ENCODE results near the gene CMTM4. TPM values are rescaled to one million over a fixed set of nuclear protein-coding genes. Genes with fewer than 3 reads are reported as not detected.

Gene CMTM4
- total and polyA plus RNA-seq, 2 of the 4 experiments (the other 2 are of a cell fraction), result 9.0 to 14.5 TPM

DNA sequence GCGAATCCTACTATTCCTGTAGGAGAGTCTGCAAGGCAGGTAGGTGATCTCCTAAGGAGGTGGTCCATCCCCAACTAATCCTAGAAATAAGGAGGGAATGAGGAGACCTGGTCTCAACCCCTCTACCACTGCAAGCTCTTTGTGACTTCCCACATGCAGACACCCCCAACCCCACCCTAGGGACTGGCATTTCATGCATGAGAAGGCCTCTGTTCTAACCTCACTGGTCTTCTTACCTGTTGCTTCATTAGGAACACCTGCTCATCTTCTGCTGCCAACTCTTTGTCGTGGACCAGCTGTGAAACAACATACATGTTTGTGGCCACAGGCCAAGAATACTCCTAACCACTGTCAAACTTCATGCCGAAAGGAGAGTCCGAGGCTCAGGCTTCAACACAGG is 32.3 kb upstream of the CMTM4 start:
- H3K9ac ChIP-seq (ENCODE audit: low read depth, low read length), result no peak overlapping the region
- intact Hi-C loops (cut with micrococcal nuclease) (loop anchor here (5.0 kb wide), 1 partner anchor 138 kb away; no protein-coding TSS in a partner anchor), dilution Hi-C loops (cut with HindIII; ENCODE audit: low sequenced_read_pairs, unreplicated experiment) (no loop called here), in situ Hi-C loops (cut with MboI; ENCODE audit: low sequenced_read_pairs) (no loop called here)
- no peak overlapping the region for H3K56ac ChIP-seq (ENCODE audit: extremely low read depth, insufficient read depth, low read length)
- H3K27ac ChIP-seq (ENCODE audit: insufficient read depth, low read length), result no peak overlapping the region
- peaks cover 78% of the 10 kb centered on the region for H3K36me3 ChIP-seq (ENCODE audit: control insufficient read depth, insufficient read depth, low read length)
- no peak overlapping the region for H3K4me2 ChIP-seq (ENCODE audit: low read depth, low read length)
- H4K91ac ChIP-seq (ENCODE audit: insufficient read depth, low read depth, low read length), result no peak overlapping the region
- no peak overlapping the region for H2AK5ac ChIP-seq (ENCODE audit: low read depth, low read length)
- no peak overlapping the region for H2AK9ac ChIP-seq (replicated peaks; ENCODE audit: low read depth, low read length, poor library complexity)
- ChIA-PET CTCF (interaction anchor here (0.6 to 2.9 kb wide), 3 partner anchors 11 to 68 kb away, joined by 5 to 10 read pairs (median 6); no protein-coding TSS in a partner anchor), POLR2A (ENCODE audit: unreplicated experiment) (no interaction called here)
- no peaks in the 10 kb centered on the region; the same call in 1 of the 2 replicates for H3K4me1 ChIP-seq (ENCODE audit: control insufficient read depth, insufficient read depth, low read length)
- H3K9me1 ChIP-seq (ENCODE audit: insufficient read depth, low read length), result no peaks in the 10 kb centered on the region
- no peaks in the 10 kb centered on the region for H3K27me3 ChIP-seq (ENCODE audit: control insufficient read depth, insufficient read depth, low read length)
- H4K20me1 ChIP-seq (ENCODE audit: insufficient read depth, low read length), result peaks cover 20% of the 10 kb centered on the region; the same call in 1 of the 2 replicates
- no peak overlapping the region for H2BK120ac ChIP-seq (ENCODE audit: low read depth, low read length)
- H2AFZ ChIP-seq (replicated peaks; ENCODE audit: low read length, poor library complexity), result no peak overlapping the region
- H3K9me3 ChIP-seq (ENCODE audit: control insufficient read depth, insufficient read depth, low read length), result no peaks in the 10 kb centered on the region
- H2BK5ac ChIP-seq (ENCODE audit: low read depth, low read length, poor library complexity, severe bottlenecking), result no peak overlapping the region
- no peak for ATAC-seq (ENCODE audit: low read depth)
- H4K8ac ChIP-seq (ENCODE audit: low read depth in 2 of 2, low read length in 2 of 2), result no peak overlapping the region
- no peak overlapping the region for H3K14ac ChIP-seq (replicated peaks; ENCODE audit: low read depth, low read length)
- no peak overlapping the region for H2BK20ac ChIP-seq (ENCODE audit: low read depth, low read length)
- WGBS, 2 experiments (ENCODE audit: extremely low coverage in 2 of 2, insufficient read length in 1 of 2), result 43% methylated on average over 1 of the region's 4 CpGs; no CpG with 5 or more reads in 1 of the 2 experiments
- DNase-seq, result no peak
- no peak overlapping the region for H3K23ac ChIP-seq (ENCODE audit: low read depth, low read length)
- TF ChIP-seq FOS (IDR thresholded peaks at IDR 0.05; ENCODE audit: low read depth, low read length) (no peak), RCOR1 (IDR thresholded peaks at IDR 0.05; ENCODE audit: insufficient replicate concordance, low read length) (no peak), POLR2A (IDR thresholded peaks at IDR 0.05; ENCODE audit: low read depth, low read length) (no peak), MAZ (IDR thresholded peaks at IDR 0.05; ENCODE audit: borderline replicate concordance, low read depth, low read length) (no peak), RFX5 (IDR thresholded peaks at IDR 0.05; ENCODE audit: low read depth, low read length) (no peak), MXI1 (IDR thresholded peaks at IDR 0.05; ENCODE audit: borderline replicate concordance, low read depth, low read length) (no peak), BHLHE40 (IDR thresholded peaks at IDR 0.05; ENCODE audit: low read depth, low read length) (no peak), CEBPB (IDR thresholded peaks at IDR 0.05; ENCODE audit: low read depth, low read length) (no peak), MAFK (IDR thresholded peaks at IDR 0.05; ENCODE audit: low read depth, low read length) (no peak), SMC3 (IDR thresholded peaks at IDR 0.05; ENCODE audit: low read depth, low read length) (no peak), RAD21 (IDR thresholded peaks at IDR 0.05; ENCODE audit: low read length) (no peak), ELK1 (IDR thresholded peaks at IDR 0.05; ENCODE audit: borderline replicate concordance, low read depth, low read length) (no peak), CHD1 (IDR thresholded peaks at IDR 0.05; ENCODE audit: low read depth, low read length) (no peak), NFE2L2 (IDR thresholded peaks at IDR 0.05; ENCODE audit: low read depth, low read length) (no peak)
- TF ChIP-seq, protein P1, sequence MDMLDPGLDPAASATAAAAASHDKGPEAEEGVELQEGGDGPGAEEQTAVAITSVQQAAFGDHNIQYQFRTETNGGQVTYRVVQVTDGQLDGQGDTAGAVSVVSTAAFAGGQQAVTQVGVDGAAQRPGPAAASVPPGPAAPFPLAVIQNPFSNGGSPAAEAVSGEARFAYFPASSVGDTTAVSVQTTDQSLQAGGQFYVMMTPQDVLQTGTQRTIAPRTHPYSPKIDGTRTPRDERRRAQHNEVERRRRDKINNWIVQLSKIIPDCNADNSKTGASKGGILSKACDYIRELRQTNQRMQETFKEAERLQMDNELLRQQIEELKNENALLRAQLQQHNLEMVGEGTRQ (IDR thresholded peaks at IDR 0.05; ENCODE audit: low read depth, low read length), result no peak
- TF ChIP-seq, protein P2, sequence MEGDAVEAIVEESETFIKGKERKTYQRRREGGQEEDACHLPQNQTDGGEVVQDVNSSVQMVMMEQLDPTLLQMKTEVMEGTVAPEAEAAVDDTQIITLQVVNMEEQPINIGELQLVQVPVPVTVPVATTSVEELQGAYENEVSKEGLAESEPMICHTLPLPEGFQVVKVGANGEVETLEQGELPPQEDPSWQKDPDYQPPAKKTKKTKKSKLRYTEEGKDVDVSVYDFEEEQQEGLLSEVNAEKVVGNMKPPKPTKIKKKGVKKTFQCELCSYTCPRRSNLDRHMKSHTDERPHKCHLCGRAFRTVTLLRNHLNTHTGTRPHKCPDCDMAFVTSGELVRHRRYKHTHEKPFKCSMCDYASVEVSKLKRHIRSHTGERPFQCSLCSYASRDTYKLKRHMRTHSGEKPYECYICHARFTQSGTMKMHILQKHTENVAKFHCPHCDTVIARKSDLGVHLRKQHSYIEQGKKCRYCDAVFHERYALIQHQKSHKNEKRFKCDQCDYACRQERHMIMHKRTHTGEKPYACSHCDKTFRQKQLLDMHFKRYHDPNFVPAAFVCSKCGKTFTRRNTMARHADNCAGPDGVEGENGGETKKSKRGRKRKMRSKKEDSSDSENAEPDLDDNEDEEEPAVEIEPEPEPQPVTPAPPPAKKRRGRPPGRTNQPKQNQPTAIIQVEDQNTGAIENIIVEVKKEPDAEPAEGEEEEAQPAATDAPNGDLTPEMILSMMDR (conservative IDR thresholded peaks at IDR 0.05; ENCODE audit: low read depth, low read length), result no peak
- peaks cover 17 to 32% of the 10 kb centered on the region in 2 experiments for H3K79me1 ChIP-seq (ENCODE audit: low read depth in 1 of 2, low read length in 2 of 2)
- no peak overlapping the region for H4K5ac ChIP-seq (ENCODE audit: low read depth, low read length)
- no TSS peak for BruUV-seq (replicated peaks)
- no peak overlapping the region for H3K18ac ChIP-seq (ENCODE audit: low read depth, low read length)
- no peak overlapping the region for H3K4me3 ChIP-seq (ENCODE audit: insufficient read depth, low read depth, low read length)
- H3K4ac ChIP-seq (ENCODE audit: low read depth, low read length), result no peak overlapping the region
- H2BK15ac ChIP-seq (ENCODE audit: low read depth, low read length), result no peak overlapping the region

All from IMR-90 (cell line).